Adrenal gland (tissue), 5 donors: Measurements from ENCODE around the gene GALNT18.

Experiments
- POLR2A ChIP-seq, 2 donors: fragments of 450-650 bp; IDR thresholded peaks; one replicate each; pipeline ENCODE4 v1.6.1; 2017; ENCODE audit warnings: antibody characterized with exemption in 2 of 2, mild to moderate bottlenecking in 2 of 2, moderate library complexity in 1 of 2
- TF ChIP-seq, protein P1 (sequence below), 6 experiments: fragments of 450-650 bp in 4 of 6; fragments of 200-600 bp in 2 of 6; sonication (generic) in 1 of 6; IDR thresholded peaks; 1 replicate in 5 of 6; 2 replicates in 1 of 6; pipeline versions ENCODE4 v1.5.1 to v1.8.0; 2016 to 2021; ENCODE audit warnings: antibody characterized with exemption in 6 of 6, mild to moderate bottlenecking in 2 of 6, moderate library complexity in 1 of 6
- donor health status: DM: no; HTN: no; CAD: no.

DNA sequence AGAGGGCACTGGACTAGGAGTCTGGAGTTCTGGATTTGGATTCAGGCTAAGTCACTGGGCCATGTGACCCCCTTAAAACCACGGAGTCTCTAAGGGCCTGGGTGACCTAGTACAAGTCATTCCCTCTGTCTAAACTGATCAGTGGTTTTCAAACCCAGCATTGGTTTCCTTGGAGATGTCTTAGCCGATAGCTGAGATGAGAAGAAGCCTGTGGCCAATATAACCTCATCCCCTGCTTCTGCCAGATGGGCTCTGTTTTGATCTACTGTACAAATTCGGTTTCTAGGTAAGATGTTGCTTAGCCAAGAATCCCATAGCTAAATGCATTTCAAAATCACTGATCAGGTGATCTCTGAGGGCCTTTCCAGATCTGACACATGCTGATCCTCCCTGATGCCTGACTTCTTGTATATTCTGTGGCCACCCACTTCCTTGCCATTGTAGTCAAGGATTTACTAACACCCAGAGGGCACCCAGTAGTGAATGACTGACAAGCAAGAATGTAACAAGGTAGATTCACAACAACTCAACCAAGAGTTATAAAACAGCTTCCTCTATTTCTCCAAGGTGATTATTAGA lies 53.1 kb downstream of the GALNT18 start:
- TF ChIP-seq POLR2A (IDR thresholded peaks at IDR 0.05) = no peak
- TF ChIP-seq, protein P1, sequence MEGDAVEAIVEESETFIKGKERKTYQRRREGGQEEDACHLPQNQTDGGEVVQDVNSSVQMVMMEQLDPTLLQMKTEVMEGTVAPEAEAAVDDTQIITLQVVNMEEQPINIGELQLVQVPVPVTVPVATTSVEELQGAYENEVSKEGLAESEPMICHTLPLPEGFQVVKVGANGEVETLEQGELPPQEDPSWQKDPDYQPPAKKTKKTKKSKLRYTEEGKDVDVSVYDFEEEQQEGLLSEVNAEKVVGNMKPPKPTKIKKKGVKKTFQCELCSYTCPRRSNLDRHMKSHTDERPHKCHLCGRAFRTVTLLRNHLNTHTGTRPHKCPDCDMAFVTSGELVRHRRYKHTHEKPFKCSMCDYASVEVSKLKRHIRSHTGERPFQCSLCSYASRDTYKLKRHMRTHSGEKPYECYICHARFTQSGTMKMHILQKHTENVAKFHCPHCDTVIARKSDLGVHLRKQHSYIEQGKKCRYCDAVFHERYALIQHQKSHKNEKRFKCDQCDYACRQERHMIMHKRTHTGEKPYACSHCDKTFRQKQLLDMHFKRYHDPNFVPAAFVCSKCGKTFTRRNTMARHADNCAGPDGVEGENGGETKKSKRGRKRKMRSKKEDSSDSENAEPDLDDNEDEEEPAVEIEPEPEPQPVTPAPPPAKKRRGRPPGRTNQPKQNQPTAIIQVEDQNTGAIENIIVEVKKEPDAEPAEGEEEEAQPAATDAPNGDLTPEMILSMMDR (IDR thresholded peaks at IDR 0.05) = no peak
